Measurements from ENCODE around the gene STAMBPL1.

The STAMBPL1 gene

DNA sequence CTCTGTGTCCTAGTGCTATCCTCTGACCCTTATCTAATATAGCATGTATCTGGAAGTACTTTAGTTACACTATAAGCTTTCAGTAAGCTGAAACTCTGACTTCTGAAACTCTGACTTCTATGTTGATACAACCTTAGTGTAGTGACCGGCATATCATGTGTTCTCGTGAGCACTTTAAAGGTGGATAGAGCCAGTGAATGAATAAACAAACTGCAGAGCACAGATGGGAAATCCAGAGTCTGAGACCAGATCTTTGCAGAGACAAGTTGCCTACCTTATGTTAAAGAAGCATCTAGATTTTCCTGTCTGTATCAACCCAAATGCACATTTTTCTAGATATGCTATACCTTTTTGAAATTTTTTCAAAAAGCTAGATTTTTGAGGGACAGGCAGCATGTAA is 69.0 kb downstream of the STAMBPL1 start:
- H3K4me3 ChIP-seq (ENCODE audit: low read depth, low read length), result no peak overlapping the region
- no peak for DNase-seq (ENCODE audit: low read depth, low spot score)
- no peak for TF ChIP-seq CTCF (IDR thresholded peaks at IDR 0.05; ENCODE audit: low read depth, low read length)
- in situ Hi-C loops (cut with HindIII; ENCODE audit: low sequenced_read_pairs), result no loop called here

- peak; percentile 33 for DNase-seq (ENCODE audit: low read depth, low spot score)
- no peak for TF ChIP-seq CTCF (IDR thresholded peaks at IDR 0.05; ENCODE audit: low read depth, low read length)
- in situ Hi-C loops (cut with HindIII; ENCODE audit: low sequenced_read_pairs), result no loop called here
- H3K4me3 ChIP-seq (ENCODE audit: low read depth, low read length), result no peak overlapping the region
These were observed 70.1 kb downstream of the STAMBPL1 start for GRCh38 chr10:88949912-88950837.

GRCh38 chr10:88952647-88953111 is 72.6 kb downstream of the STAMBPL1 start, which contains the start of gene ACTA2:
Gene ACTA2 (minus strand): TSS chr10:88952773. CDS start chr10:88948930, 3,843 bp downstream.
- H3K4me3 ChIP-seq (ENCODE audit: low read depth, low read length), result peak within 1 kb of the TSS; percentile 29
- DNase-seq (ENCODE audit: low read depth, low spot score), result peak; percentile 64
- in situ Hi-C loops (cut with HindIII; ENCODE audit: low sequenced_read_pairs), result no loop called here
- TF ChIP-seq CTCF (IDR thresholded peaks at IDR 0.05; ENCODE audit: low read depth, low read length), result no peak

DNA sequence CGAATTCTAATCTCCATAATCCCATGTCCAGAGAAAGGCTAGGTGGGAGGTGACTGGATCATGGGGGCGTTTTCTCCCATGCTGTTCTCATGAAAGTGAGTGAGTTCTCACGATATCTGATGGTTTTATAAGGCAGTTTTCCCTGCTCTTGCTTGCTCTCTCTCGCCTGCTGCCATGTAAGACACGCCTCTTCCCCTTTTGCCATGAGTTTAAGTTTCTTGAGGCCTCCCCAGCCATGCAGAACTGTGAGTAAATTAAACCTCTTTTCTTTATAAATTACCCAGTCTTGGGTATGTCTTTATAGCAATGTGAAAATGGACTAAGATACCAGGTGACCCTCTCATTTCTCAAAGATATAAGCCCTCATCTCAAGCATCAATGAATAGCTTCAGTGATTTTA is 73.6 kb downstream of the STAMBPL1 start:
- TF ChIP-seq CTCF (IDR thresholded peaks at IDR 0.05; ENCODE audit: low read depth, low read length), result no peak
- DNase-seq (ENCODE audit: low read depth, low spot score), result no peak
- in situ Hi-C loops (cut with HindIII; ENCODE audit: low sequenced_read_pairs), result no loop called here
- no peak overlapping the region for H3K4me3 ChIP-seq (ENCODE audit: low read depth, low read length)

DNA sequence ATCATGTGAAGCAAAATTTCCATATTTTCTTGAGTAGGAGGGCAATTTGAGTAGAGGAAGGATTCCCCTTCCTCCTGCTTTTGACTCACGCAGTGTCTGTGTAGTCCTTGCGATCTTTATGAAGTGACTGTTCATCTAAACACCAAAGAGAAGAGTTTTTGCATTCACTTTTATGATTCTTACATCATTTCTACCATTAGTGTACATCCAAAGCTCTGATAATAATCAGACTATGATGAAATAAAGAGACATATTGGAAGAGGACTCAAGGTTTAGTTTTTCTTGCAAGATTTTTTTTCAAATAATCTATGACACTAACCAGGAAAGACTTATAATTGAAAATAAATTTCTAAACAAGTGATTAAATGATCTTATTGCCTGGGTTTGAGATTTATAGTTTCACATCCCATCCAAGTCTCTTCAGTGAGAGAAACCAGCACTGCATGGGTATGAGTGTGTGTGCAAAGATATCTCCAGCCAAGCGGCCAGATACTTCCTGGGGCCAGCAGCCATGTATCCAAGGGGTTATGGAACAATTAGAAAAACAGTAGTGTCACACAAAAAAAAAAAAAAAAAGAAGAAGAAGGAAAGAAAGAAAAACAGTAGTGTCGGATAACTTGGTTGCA is 74.5 kb downstream of the STAMBPL1 start:
- no peak for DNase-seq (ENCODE audit: low read depth, low spot score)
- in situ Hi-C loops (cut with HindIII; ENCODE audit: low sequenced_read_pairs), result no loop called here
- H3K4me3 ChIP-seq (ENCODE audit: low read depth, low read length), result no peak overlapping the region
- TF ChIP-seq CTCF (IDR thresholded peaks at IDR 0.05; ENCODE audit: low read depth, low read length), result no peak

GRCh38 chr10:88957381-88957780 is 77.3 kb downstream of the STAMBPL1 start:
- no peak for TF ChIP-seq CTCF (IDR thresholded peaks at IDR 0.05; ENCODE audit: low read depth, low read length)
- no peak overlapping the region for H3K4me3 ChIP-seq (ENCODE audit: low read depth, low read length)
- in situ Hi-C loops (cut with HindIII; ENCODE audit: low sequenced_read_pairs), result no loop called here
- no peak for DNase-seq (ENCODE audit: low read depth, low spot score)
